ENCODE data around the gene HSDL2. TPM values are rescaled to one million over a fixed set of nuclear protein-coding genes. Genes with fewer than 3 reads are reported as not detected.
A peak's percentile ranks its signal among the peaks of the same experiment; 100 is the strongest.

HSDL2 gene
- total RNA-seq, 1 donor from 2014 or later = 21.1 TPM

DNA sequence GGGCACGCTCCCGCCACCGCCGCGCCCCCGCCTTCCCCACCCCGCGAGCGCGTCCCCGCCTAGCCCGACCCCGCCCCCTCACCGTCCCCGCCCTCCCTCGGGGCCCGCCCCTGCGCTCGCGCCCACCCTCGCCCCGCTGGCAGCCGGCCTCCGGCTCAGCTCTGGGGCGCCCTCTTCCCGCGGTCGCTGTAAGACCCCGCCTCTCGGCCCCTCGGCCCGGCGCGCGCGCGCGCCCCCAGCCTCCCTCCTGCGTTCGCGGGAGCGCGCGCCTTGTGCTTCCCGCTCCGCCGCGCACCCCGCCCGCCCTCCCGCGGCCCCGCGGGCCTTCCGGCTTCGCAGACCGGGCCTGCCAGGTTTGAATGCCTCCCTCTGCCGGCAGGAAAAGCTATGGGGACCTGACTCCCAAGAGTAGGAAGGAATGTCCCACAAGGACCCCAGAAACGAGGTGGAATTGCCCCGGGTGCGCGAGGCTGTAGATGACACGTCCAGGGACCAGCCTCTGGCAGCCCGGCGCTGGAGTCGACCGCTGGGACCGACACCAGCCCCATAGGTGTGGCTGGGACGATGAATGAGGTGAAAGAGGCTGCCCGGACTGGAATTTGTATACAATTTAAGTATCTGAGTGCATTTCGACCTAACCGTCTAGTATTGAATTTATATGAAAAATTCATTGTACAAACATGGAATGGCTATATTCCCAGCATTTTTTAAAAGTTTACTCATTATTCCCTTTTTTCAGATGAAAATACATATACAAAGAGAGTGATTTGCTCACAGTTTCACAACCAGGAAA lies 46.1 kb upstream of the HSDL2 start:
- FAIRE-seq (no peak), DNase-seq (ENCODE audit: low read depth) (peak; percentile 87)
- H3K4me1 Mint-ChIP-seq (ENCODE audit: low read depth, unreplicated experiment) = peaks cover 13% of the 10 kb centered on the region
- no peak for TF ChIP-seq EZH2 (IDR thresholded peaks at IDR 0.05; ENCODE audit: insufficient read depth, low read length)
- TF ChIP-seq, protein P1, sequence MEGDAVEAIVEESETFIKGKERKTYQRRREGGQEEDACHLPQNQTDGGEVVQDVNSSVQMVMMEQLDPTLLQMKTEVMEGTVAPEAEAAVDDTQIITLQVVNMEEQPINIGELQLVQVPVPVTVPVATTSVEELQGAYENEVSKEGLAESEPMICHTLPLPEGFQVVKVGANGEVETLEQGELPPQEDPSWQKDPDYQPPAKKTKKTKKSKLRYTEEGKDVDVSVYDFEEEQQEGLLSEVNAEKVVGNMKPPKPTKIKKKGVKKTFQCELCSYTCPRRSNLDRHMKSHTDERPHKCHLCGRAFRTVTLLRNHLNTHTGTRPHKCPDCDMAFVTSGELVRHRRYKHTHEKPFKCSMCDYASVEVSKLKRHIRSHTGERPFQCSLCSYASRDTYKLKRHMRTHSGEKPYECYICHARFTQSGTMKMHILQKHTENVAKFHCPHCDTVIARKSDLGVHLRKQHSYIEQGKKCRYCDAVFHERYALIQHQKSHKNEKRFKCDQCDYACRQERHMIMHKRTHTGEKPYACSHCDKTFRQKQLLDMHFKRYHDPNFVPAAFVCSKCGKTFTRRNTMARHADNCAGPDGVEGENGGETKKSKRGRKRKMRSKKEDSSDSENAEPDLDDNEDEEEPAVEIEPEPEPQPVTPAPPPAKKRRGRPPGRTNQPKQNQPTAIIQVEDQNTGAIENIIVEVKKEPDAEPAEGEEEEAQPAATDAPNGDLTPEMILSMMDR (IDR thresholded peaks at IDR 0.05; ENCODE audit: insufficient read depth, low read depth, low read length) = peak; percentile 10
- peaks cover 30% of the 10 kb centered on the region for H4K20me1 ChIP-seq (ENCODE audit: insufficient read depth, low read length)
- H3K4me3 Mint-ChIP-seq (ENCODE audit: unreplicated experiment) = peak overlapping the region; percentile 93
- peak overlapping the region; percentile 92 for H3K27ac ChIP-seq (ENCODE audit: low read depth, low read length)
- peaks cover 40% of the 10 kb centered on the region for H3K79me2 ChIP-seq (ENCODE audit: insufficient read depth, low read length)
- H3K9me3 Mint-ChIP-seq (ENCODE audit: unreplicated experiment) = no peaks in the 10 kb centered on the region
- H3K27me3 ChIP-seq (ENCODE audit: insufficient read depth, low read length) = no peaks in the 10 kb centered on the region
- no peaks in the 10 kb centered on the region for H3K4me1 ChIP-seq (ENCODE audit: insufficient read depth, low read length)
- H3K9ac ChIP-seq (ENCODE audit: low read length) = peak overlapping the region; percentile 91
- H3K36me3 ChIP-seq (ENCODE audit: insufficient read depth, low read length) = no peaks in the 10 kb centered on the region
- no peaks in the 10 kb centered on the region for H3K9me3 ChIP-seq (ENCODE audit: insufficient read depth, low read depth, low read length)
- peak overlapping the region; percentile 87 for H3K4me2 ChIP-seq (ENCODE audit: low read length)
- peak overlapping the region; percentile 74 for H3K4me3 ChIP-seq (ENCODE audit: insufficient read depth, low read depth, low read length)
- H3K36me3 Mint-ChIP-seq (ENCODE audit: low read depth, unreplicated experiment) = no peaks in the 10 kb centered on the region
- no peaks in the 10 kb centered on the region for H3K27me3 Mint-ChIP-seq (ENCODE audit: low read depth, unreplicated experiment)
- H2AFZ ChIP-seq (ENCODE audit: low read depth, low read length) = peak overlapping the region; percentile 94
- peak overlapping the region; percentile 98 for H3K27ac Mint-ChIP-seq (ENCODE audit: unreplicated experiment)

DNA sequence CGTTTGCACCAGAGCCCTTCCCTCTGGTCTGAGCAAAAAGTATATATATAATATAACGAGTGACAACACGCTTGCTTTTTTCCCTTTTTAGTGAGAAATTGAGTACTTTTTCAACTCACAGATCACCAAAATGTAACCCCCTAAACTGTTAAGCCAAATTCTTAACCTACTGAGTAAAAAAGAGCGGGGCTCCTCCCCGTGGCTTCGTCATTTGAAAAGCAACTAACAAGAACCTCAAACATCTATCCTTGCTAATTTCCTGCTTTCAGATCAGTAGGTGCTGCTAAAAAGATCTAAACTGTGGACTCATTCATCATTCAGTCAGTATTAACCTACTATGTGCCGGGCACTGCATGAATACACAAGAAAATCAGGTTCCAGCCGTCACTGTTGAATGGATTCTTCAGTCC lies 45.5 kb upstream of the HSDL2 start:
- Mint-ChIP-seq H3K4me3 (ENCODE audit: unreplicated experiment) (peak overlapping the region; percentile 93), H3K4me1 (ENCODE audit: low read depth, unreplicated experiment) (peaks cover 13% of the 10 kb centered on the region), H3K27me3 (ENCODE audit: low read depth, unreplicated experiment) (no peaks in the 10 kb centered on the region), H3K36me3 (ENCODE audit: low read depth, unreplicated experiment) (no peaks in the 10 kb centered on the region), H3K27ac (ENCODE audit: unreplicated experiment) (peak overlapping the region; percentile 48), H3K9me3 (ENCODE audit: unreplicated experiment) (no peaks in the 10 kb centered on the region)
- Histone ChIP-seq H3K4me1 (ENCODE audit: insufficient read depth, low read length) (no peaks in the 10 kb centered on the region), H3K79me2 (ENCODE audit: insufficient read depth, low read length) (peaks cover 34% of the 10 kb centered on the region), H3K4me3 (ENCODE audit: insufficient read depth, low read depth, low read length) (peak overlapping the region; percentile 74), H2AFZ (ENCODE audit: low read depth, low read length) (peak overlapping the region; percentile 94), H3K36me3 (ENCODE audit: insufficient read depth, low read length) (no peaks in the 10 kb centered on the region), H3K27me3 (ENCODE audit: insufficient read depth, low read length) (no peaks in the 10 kb centered on the region), H3K9ac (ENCODE audit: low read length) (peak overlapping the region; percentile 91), H3K4me2 (ENCODE audit: low read length) (peak overlapping the region; percentile 87), H4K20me1 (ENCODE audit: insufficient read depth, low read length) (peaks cover 24% of the 10 kb centered on the region), H3K9me3 (ENCODE audit: insufficient read depth, low read depth, low read length) (no peaks in the 10 kb centered on the region), H3K27ac (ENCODE audit: low read depth, low read length) (peak overlapping the region; percentile 92)
- DNase-seq (ENCODE audit: low read depth) = peak; percentile 38
- FAIRE-seq = no peak
- no peak for TF ChIP-seq EZH2 (IDR thresholded peaks at IDR 0.05; ENCODE audit: insufficient read depth, low read length)
- TF ChIP-seq, protein P1 (IDR thresholded peaks at IDR 0.05; ENCODE audit: insufficient read depth, low read depth, low read length) = no peak

DNA sequence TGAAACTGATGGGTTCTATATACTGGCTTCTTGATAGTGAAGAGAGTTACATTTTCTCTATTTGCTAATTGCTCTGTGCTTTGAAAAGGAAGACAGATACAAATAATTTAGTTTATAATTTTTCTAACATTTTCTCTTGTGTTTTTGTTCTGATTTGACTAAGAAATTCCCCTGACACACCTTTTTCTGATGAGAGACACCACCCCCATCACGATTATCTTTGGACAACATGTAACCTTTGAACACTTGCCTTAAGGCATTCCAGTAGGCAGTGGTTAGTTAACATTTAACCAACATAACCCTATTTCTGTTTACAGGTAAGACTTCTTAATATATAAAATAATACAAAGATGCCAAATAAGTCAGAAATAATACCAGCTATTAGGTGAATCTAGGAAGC lies 42.4 kb upstream of the HSDL2 start:
- H3K9ac ChIP-seq (ENCODE audit: low read length) = no peak overlapping the region
- no peak overlapping the region for H3K4me2 ChIP-seq (ENCODE audit: low read length)
- peaks cover 3% of the 10 kb centered on the region for H3K79me2 ChIP-seq (ENCODE audit: insufficient read depth, low read length)
- no peak for DNase-seq (ENCODE audit: low read depth)
- H3K36me3 ChIP-seq (ENCODE audit: insufficient read depth, low read length) = no peaks in the 10 kb centered on the region
- no peak overlapping the region for H3K27ac ChIP-seq (ENCODE audit: low read depth, low read length)
- no peaks in the 10 kb centered on the region for H3K9me3 ChIP-seq (ENCODE audit: insufficient read depth, low read depth, low read length)
- H2AFZ ChIP-seq (ENCODE audit: low read depth, low read length) = no peak overlapping the region
- no peaks in the 10 kb centered on the region for H3K27me3 ChIP-seq (ENCODE audit: insufficient read depth, low read length)
- TF ChIP-seq, protein P1 (IDR thresholded peaks at IDR 0.05; ENCODE audit: insufficient read depth, low read depth, low read length) = no peak
- TF ChIP-seq EZH2 (IDR thresholded peaks at IDR 0.05; ENCODE audit: insufficient read depth, low read length) = no peak
- FAIRE-seq = no peak
- no peak overlapping the region for H3K4me3 ChIP-seq (ENCODE audit: insufficient read depth, low read depth, low read length)
- no peaks in the 10 kb centered on the region for H4K20me1 ChIP-seq (ENCODE audit: insufficient read depth, low read length)
- H3K4me1 Mint-ChIP-seq (ENCODE audit: low read depth, unreplicated experiment) = peaks cover 18% of the 10 kb centered on the region
- H3K27me3 Mint-ChIP-seq (ENCODE audit: low read depth, unreplicated experiment) = no peaks in the 10 kb centered on the region
- H3K4me3 Mint-ChIP-seq (ENCODE audit: unreplicated experiment) = no peak overlapping the region
- no peaks in the 10 kb centered on the region for H3K9me3 Mint-ChIP-seq (ENCODE audit: unreplicated experiment)
- no peak overlapping the region for H3K27ac Mint-ChIP-seq (ENCODE audit: unreplicated experiment)
- H3K4me1 ChIP-seq (ENCODE audit: insufficient read depth, low read length) = peaks cover 7% of the 10 kb centered on the region
- H3K36me3 Mint-ChIP-seq (ENCODE audit: low read depth, unreplicated experiment) = no peaks in the 10 kb centered on the region
